MM.1S (cell line): ENCODE data around the gene PRRG4.

Source experiments
- CTCF ChIP-seq: fragments of 300-600 bp; sonication (generic); IDR thresholded peaks from 2 replicates; pipeline ENCODE4 v1.5.1; 2016; ENCODE audit warnings: antibody characterized with exemption, low read length, mixed read lengths
- EZH2 ChIP-seq: fragments of 300-600 bp; sonication (generic); optimal IDR thresholded peaks from 2 replicates; pipeline ENCODE3; 2017; ENCODE audit warnings: low read depth, mild to moderate bottlenecking, antibody characterized with exemption, low read length, mixed read lengths

- TF ChIP-seq CTCF, result no peak
- no peak for TF ChIP-seq EZH2
Measured at GRCh38 chr11:32829680-32830412, at the start of gene PRRG4.
